ENCODE measurements around the gene SGCD.

SGCD gene

GRCh38 chr5:156505101-156505500, 178.1 kb downstream of the SGCD start:
- no peak for DNase-seq (ENCODE audit: low spot score)

GRCh38 chr5:156513123-156513815, 186.3 kb downstream of the SGCD start:
- no peak for DNase-seq (ENCODE audit: low spot score)

- DNase-seq (ENCODE audit: low spot score): no peak
Measured at GRCh38 chr5:156515121-156515520, 188.2 kb downstream of the SGCD start.

GRCh38 chr5:156515803-156516360, 188.9 kb downstream of the SGCD start:
- no peak for DNase-seq (ENCODE audit: low spot score)

- no peak for DNase-seq (ENCODE audit: low spot score)
Measured at GRCh38 chr5:156522651-156523529, 195.9 kb downstream of the SGCD start.

GRCh38 chr5:156523607-156524006, 196.6 kb downstream of the SGCD start:
- no peak for DNase-seq (ENCODE audit: low spot score)

GRCh38 chr5:156526081-156526925, 199.3 kb downstream of the SGCD start:
- DNase-seq (ENCODE audit: low spot score): no peak

GRCh38 chr5:156527611-156528010, 200.6 kb downstream of the SGCD start:
- no peak for DNase-seq (ENCODE audit: low spot score)

- DNase-seq (ENCODE audit: low spot score): no peak
Measured at GRCh38 chr5:156528673-156529072, 201.7 kb downstream of the SGCD start.

- DNase-seq (ENCODE audit: low spot score): no peak
Measured at GRCh38 chr5:156529892-156530291, 202.9 kb downstream of the SGCD start.

- no peak for DNase-seq (ENCODE audit: low spot score)
Measured at GRCh38 chr5:156531199-156531598, 204.2 kb downstream of the SGCD start.

- no peak for DNase-seq (ENCODE audit: low spot score)
Measured at GRCh38 chr5:156532921-156533320, 206.0 kb downstream of the SGCD start.

GRCh38 chr5:156534085-156534484, 207.1 kb downstream of the SGCD start:
- no peak for DNase-seq (ENCODE audit: low spot score)

GRCh38 chr5:156534906-156535485, 208.0 kb downstream of the SGCD start:
- peak; percentile 27 for DNase-seq (ENCODE audit: low spot score)

GRCh38 chr5:156540491-156540890, 213.5 kb downstream of the SGCD start:
- DNase-seq (ENCODE audit: low spot score): no peak

GRCh38 chr5:156541582-156541981, 214.6 kb downstream of the SGCD start:
- DNase-seq (ENCODE audit: low spot score): no peak

- DNase-seq (ENCODE audit: low spot score): no peak
Measured at GRCh38 chr5:156543348-156544145, 216.6 kb downstream of the SGCD start.

- no peak for DNase-seq (ENCODE audit: low spot score)
Measured at GRCh38 chr5:156552855-156553358, 225.9 kb downstream of the SGCD start.

- DNase-seq (ENCODE audit: low spot score): no peak
Measured at GRCh38 chr5:156556666-156557406, 229.9 kb downstream of the SGCD start.

GRCh38 chr5:156560002-156560401, 233.0 kb downstream of the SGCD start:
- DNase-seq (ENCODE audit: low spot score): no peak

Data from putamen (tissue), 1 donor.